ENCODE data around the gene TRA2B. TPM values are rescaled to one million over a fixed set of nuclear protein-coding genes. Genes with fewer than 3 reads are reported as not detected.

TRA2B gene
- total RNA-seq, 1 donor from 2014 or later = 271 TPM

- intact Hi-C loops (cut with micrococcal nuclease) = no loop called here
These were observed 18.4 kb upstream of the TRA2B start for GRCh38 chr3:185956244-185956643.

- intact Hi-C loops (cut with micrococcal nuclease) = no loop called here
These were observed 16.5 kb upstream of the TRA2B start for GRCh38 chr3:185954366-185954723.

DNA sequence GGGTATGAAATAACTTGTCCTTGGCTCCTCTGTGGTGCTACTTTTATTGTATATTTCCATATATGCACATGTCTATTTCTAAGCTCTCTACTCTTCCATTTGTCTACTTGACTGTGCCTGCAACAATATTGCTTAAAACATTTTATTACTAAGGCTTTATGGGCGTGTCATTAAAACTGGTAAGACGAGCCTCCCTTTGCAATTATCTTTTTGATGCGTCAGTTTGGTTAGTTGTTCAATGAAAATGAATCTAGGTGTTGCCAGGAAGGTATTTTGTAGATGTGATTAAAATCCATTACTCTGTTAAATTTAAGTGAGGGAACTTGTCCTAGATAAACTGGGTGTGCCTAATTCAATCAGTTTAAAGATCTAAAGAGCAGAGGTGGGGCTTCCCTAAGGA lies 12.9 kb upstream of the TRA2B start:
- intact Hi-C loops (cut with micrococcal nuclease) = no loop called here

DNA sequence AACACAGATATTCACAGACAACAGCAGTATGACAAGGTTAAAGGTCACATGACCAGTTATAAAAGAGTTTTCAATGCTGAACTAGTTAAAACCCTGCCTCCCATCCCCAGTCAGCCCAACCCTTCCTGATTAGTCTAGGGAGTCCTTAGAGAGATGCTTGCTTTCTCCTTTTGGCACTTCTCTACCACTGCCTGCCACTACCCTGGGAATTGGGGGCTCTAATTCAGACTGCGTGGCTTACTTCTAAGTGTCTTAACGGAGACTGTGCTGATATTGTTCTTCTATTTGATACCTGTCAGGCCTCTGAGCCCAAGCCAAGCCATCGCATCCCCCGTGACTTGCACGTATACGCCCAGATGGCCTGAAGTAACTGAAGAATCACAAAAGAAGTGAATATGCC lies 11.7 kb upstream of the TRA2B start:
- intact Hi-C loops (cut with micrococcal nuclease) = no loop called here

- intact Hi-C loops (cut with micrococcal nuclease) = no loop called here
These were observed 10.5 kb upstream of the TRA2B start for GRCh38 chr3:185948292-185948691.

DNA sequence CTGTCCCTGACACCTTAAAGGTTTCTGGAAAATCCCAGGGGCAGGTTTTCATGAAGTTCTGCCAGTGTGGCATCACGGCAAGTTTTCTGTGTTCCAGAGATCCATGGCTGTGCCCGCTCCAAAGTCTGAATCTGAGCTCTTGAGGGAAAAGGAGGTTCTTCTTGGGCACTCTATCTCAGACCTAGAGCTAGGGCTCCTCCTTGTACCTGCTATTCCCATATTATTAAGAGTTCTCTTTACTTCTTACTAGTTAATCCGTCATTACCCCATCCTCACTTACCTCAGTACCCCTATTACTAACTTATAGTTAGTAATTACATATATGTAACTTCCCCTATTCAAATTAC lies 5.9 kb upstream of the TRA2B start:
- intact Hi-C loops (cut with micrococcal nuclease) = loop anchor here (1.0 to 2.0 kb wide), 3 partner anchors 33 to 597 kb away; partner anchors contain the start of gene ETV5

DNA sequence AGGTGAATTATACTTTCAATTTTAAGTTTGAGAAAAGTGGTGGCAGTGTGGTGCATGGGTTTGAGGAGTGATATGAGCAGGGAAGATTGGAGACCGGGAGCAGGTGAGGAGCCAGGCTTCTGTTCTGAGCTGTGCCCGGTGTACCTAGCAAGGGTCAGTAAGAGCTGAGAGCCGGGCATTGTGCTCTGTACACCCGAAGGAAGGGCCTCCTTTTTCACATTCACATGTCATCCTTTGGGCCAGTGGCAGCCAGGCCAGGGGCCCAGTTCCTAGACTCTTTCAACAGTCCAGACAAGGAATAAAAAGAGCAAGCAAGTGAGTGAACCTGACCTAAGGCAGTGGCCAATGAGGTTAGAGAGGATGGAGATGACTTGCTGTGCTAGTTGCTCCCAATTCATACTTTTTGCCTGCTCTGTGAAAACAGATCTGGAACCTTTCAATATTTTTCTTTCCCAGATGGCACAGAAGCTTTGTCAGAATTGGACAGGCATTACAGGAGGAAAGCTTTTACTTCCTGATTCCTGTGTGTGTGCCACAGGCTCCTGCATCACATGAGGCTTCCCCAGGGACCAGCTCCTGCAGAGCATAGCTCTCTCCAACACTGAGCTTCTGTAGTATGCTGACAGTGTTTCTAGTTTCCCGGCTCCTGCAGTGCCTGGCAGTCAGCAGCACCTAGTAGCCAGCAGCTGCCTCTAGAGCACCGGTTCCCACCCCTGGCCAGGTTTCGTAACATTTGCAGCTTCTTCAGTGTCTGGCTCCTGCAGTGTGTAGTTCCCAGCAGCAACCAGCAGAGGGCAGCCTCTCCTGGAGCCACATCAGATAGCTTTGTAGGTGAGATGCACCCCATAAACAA lies 5.3 kb upstream of the TRA2B start:
- intact Hi-C loops (cut with micrococcal nuclease) = loop anchor here (1.0 to 2.0 kb wide), 3 partner anchors 34 to 597 kb away; partner anchors contain the start of gene ETV5

DNA sequence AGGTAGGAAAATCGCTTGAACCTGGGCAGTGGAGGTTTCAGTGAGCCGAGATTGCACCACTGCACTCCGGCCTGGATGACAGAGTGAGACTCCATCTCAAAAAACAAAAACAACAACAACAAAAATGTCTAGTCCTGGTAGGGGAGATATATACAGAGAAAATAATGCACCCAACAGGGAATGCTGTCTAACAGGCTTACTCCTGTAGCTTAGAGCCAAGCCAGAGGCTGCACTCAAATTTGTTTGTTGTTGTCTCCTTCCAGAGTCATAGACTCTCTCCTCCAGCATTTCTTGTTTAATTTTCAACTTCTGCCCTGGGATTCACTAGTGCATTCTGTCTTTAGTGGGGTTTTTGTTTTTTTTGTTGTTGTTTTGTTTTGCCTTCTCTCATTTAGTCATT lies 4.6 kb upstream of the TRA2B start:
- intact Hi-C loops (cut with micrococcal nuclease) = loop anchor here (2.0 kb wide), 2 partner anchors 34 to 166 kb away; partner anchors contain the start of gene ETV5

GRCh38 chr3:185940951-185941350 lies 3.1 kb upstream of the TRA2B start:
- intact Hi-C loops (cut with micrococcal nuclease) = no loop called here

- intact Hi-C loops (cut with micrococcal nuclease) = loop anchor here (2.0 to 10.0 kb wide), 6 partner anchors 115 to 1199 kb away; partner anchors contain the start of genes IGF2BP2, RFC4, RPL39L and SENP2
These were observed 1.9 kb upstream of the TRA2B start for GRCh38 chr3:185939721-185940120.

DNA sequence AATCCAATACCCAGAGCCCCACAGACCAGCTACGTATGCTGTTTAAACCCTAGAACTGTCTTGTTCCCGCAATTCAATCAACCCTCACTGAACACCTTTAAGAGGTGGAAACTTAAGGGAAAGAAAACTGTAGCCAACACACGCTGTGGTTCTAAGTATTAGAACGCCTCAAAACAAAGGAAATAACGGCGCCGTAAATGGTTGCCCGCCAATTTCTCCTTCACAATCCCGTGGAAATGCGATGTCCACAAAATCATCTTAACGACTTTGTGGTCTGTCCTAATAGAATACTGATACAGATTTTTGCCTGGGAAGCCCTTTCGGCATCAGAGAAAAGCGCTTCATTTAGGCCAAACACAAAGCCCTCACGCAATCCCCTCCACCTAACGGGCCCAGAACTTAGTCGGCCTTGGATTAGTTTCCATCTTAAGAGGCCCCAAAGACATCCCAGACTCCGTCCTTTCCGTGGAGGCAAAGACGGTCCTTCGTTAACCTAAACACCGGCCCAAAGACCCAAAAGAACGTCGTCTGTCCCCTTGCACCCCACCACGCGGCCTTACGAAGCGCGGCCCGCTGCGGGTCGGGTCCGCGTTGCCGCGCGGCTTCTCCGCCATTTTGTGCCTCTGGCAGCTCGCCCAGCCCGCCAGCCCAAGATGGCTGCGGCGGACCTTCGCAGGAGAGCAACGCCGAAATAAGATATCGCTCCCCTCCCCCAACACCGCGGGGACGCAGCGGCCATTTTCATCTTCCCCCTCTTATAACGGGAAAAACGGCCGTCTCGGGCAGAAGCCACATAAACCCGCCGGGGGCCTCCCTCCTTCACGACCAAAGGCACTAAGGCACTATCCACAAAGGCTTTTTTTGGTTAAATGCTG lies 763 bp downstream of the TRA2B start:
- intact Hi-C loops (cut with micrococcal nuclease) = loop anchor here (1.0 to 10.0 kb wide), 6 partner anchors 112 to 1090 kb away; partner anchors contain the start of genes EIF4A2, ETV5, IGF2BP2 and RFC4

DNA sequence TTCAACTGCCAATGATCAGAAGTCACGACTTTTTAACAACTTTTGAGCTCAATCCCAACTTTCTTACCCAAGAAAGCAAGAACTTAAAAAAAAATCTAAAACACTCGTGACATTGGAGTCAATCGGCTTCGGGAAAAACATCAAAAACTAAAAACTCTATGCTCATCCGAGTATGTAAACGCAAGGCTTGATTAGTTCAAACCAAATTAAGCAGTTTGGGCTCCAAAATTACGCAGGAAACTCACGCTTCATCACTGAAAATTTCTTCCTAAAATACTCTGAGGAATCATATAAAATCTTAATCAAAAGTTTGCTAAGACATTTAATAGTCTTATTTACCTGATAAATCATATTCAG lies 1.6 kb downstream of the TRA2B start:
- intact Hi-C loops (cut with micrococcal nuclease) = loop anchor here (5.0 to 10.0 kb wide), 4 partner anchors 111 to 1091 kb away; partner anchors contain the start of genes IGF2BP2, RFC4 and TMEM41A

- intact Hi-C loops (cut with micrococcal nuclease) = loop anchor here (5.0 to 10.0 kb wide), 4 partner anchors 111 to 1092 kb away; partner anchors contain the start of genes IGF2BP2, RFC4 and TMEM41A
These were observed 2.1 kb downstream of the TRA2B start for GRCh38 chr3:185935465-185936272.

- intact Hi-C loops (cut with micrococcal nuclease) = loop anchor here (5.0 to 10.0 kb wide), 4 partner anchors 110 to 1092 kb away; partner anchors contain the start of genes IGF2BP2, RFC4 and TMEM41A
These were observed 2.9 kb downstream of the TRA2B start for GRCh38 chr3:185934767-185935464.

DNA sequence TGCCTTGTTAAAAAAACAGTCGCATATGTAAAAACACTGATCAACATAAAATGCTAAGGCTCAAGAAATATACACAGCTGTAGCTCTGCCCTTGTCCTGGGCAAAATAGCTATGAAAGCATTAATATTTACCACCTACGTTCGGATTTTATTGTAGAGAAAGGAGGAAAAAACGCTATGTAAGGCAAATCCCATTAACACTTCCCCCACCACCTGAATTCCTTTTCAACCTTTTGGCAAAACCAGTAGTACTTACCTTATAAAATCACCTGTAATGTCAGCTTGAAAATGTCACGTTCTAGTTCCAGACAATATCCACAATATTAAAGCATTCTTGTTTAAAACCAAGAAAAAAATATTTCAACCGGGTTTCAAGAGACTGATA lies 3.6 kb downstream of the TRA2B start:
- intact Hi-C loops (cut with micrococcal nuclease) = loop anchor here (10.0 kb wide), 1 partner anchor 109 kb away; the partner anchor contains the start of gene IGF2BP2

GRCh38 chr3:185933374-185934173 lies 4.2 kb downstream of the TRA2B start:
- intact Hi-C loops (cut with micrococcal nuclease) = loop anchor here (2.0 to 10.0 kb wide), 2 partner anchors 15 to 109 kb away; partner anchors contain the start of gene IGF2BP2

DNA sequence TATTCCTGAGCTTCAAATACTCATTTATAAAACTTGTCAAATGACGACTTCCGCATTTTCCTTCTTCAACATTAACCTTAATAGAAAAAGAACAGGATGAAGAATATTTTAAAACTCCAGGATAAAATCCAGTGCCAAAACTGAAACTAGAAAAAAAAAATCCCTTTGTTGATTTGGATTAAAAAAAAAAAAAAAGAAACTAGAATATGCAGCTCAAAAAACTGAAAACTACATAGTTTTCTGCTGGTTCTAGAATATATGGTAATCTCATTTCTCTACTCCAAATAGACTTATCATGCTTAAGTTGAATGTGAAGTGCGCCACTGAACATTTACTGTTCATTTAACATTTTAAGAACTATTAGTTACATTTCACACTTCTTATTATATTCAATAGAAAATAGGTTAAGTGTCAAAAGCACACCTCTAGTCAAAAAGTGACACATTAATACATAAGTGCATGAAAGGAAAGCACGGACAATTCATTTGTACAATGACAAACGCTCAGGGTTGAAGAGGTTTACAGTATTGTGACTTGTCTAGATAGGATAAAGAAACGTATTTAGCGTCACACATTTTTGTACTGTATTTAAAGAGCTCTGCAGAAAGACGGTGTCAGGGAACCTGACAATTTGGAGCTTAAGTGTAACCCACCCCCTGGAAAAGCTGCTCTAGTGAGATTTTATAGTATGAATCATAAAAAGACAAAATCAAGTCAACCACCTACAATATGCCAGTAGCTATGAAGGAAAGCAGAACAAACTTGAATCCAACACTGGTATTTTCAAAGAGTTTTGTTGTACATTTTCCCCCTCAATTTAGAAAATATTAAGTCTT lies 5.8 kb downstream of the TRA2B start:
- intact Hi-C loops (cut with micrococcal nuclease) = loop anchor here (2.0 to 10.0 kb wide), 2 partner anchors 13 to 107 kb away; partner anchors contain the start of gene IGF2BP2
